ENCODE results near the gene AGTRAP.

AGTRAP gene

DNA sequence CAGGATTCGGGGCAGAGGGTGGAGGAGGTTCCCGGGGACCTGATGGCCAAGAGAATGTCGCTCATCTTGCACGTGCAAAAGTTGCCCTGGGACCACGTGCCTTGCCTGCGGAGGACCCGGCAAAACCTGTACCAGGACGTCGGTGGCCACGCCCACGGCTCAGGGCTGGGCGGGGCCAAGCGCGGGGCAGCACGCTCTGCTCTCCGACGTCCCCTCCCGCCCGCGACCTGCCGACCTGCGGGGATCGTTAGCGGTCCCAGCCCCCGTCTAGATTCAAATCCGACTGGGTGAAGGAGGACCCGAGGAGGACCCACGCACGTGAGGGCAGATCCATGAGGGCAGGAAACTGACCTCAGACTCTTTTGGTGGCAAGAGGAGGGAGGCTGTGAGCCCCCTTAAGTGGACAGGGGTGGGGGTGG lies 26.1 kb downstream of the AGTRAP start, which contains the start of gene C1orf167:
C1orf167 (plus strand) TSS at position 206 of the 419 bp plus-strand sequence. CDS start 2,208 bp downstream, outside the sequence.
- no peak for DNase-seq (ENCODE audit: low read depth, low spot score)

DNA sequence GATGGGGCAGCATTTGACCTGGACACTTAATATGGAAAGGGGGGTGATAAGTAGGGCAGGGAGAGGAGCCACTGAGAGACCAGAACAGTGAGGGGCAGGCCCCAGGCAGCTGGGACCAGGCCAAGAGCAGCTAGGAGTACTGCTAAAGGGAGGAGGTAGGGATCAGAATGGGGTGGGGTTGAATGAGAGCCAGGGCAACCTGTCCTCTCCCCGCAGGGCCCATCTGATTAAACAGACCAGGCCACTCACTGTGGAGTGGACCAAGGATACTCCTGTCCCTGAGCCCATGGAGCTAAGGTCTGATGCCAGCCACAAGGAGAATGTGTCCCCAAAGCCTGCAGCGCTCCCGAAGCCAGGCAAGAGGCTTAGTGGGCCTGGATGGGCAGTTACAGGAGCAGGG lies 28.2 kb downstream of the AGTRAP start:
- no peak for DNase-seq (ENCODE audit: low read depth, low spot score)

DNA sequence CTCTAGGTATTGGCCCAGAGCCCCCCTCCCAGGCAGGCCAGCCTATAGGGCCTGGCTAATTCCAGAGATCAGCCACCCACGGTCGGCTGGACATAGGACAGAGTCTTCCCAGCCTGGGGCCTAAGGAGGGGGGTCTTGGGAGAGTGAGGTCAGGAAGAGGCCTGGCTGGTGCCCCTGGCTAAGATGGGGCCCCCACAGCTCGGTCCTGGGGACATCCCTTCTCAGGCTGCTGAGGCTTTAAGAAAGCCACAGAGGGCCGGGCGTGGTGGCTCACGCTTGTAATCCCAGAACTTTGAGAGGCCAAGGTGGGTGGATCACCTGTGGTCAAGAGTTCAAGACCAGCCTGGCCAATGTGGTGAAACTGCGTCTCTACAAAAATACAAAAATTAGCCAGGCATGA lies 28.6 kb downstream of the AGTRAP start:
- no peak for DNase-seq (ENCODE audit: low read depth, low spot score)

DNA sequence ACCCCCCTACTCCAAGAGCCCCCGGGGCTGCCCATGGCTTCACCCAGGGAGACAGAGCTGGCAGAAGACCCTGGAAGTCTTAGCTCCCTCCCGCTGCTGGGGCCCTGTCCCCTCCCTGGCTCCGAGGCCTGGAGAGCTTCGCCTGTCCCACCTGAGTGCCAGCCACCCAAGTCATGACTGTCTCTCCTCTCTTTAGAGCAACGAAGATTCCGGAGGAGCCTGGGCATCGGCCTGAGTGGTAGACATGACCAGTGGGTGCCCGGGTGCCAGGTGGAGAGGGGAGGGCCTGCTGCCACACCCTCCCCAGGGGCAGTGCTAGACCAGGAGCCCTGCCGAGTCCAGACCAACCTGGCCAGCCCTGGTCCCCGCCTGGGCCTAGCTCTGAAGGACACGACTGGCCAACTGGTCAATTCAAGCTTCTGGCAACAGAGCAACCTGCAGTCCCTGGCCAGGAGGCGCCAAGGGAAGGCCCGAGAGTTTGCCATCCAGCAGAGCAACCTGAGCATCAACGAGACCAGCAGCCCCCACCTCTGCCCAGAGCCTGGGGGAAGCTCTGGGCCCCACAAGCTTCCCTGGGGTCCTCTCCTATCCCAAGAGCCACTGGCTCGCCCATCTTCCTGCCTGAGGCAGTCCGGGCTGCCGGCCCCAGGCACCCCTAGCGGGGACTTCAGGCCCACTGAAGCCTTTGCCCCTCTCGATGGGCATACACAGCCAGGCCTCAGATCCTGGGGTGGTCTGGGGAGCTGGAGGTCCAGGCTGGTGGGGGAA lies 29.9 kb downstream of the AGTRAP start:
- no peak for DNase-seq (ENCODE audit: low read depth, low spot score)

DNA sequence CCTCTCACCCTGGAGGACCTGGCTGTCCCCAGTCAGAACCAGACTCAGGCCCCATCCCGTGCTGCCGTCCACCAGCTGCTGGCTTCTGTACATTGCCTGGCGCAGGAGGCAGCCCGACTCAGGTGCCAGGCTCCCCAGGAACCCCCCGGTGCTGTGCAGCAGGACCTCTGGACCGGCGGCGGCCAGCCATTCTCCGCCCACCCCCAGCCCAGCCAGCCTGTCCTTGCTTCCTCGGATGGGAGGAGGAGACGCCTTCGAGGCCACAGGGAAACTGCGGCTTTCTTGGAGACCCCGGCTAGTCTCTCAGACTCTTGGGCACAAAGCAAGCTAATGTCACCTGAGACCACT lies 30.5 kb downstream of the AGTRAP start:
- no peak for DNase-seq (ENCODE audit: low read depth, low spot score)

DNA sequence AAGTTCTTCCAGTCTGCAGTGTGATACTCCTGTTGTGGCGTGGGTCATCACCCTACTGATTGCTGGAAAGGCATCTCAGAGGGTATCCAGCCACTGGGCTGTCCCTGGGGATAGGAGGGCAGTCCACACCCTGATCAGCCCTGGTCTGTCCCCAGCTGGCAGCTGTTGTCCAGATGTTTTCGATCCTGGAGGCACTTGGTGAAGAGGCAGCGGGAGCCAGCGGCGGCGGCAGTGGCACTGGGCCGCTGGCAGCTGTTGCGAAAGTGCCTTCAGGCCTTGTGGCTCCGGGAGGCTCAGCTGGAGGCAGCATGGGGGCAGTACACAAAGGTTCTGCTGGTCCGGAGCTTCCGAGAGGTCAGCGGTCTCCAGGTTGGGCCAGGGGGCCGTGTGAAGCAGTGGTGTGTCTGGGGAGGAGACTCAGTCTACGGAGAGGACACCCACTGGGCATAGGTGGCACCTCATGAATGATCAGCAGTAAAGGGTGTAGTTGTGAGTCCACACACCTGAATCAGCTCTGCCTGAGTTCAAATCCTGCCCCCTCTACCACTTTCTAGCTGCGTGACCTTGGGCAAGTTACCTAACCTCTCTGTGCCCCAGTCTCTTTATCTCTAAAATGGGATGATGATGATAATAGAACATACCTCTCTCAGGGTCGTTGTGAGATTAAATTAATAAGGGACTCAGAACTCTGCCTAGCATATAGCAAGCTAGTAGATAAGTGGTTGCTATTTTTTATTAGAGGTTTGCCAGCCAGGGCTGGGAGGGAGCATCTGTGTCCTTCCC lies 32.2 kb downstream of the AGTRAP start:
- no peak for DNase-seq (ENCODE audit: low read depth, low spot score)

DNA sequence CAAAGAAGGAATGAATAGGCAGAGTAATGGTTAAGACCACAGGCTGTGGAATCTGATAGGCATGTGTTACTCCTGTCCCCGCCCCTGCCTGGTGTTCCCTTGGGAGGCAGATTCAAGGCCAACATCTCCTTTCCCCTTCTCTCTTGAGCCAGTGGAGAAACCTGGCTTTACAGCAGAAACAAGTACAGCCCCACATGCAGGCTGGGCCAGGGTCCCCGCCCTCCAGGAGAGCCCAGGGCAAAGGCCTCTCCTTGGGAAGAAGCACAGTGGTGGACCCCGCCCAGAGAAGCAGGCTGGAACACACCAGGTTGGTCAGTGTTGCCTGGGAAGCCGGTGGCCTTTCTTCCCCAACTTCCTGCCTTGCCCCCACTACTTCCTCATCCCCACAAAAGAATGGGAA lies 32.9 kb downstream of the AGTRAP start:
- no peak for DNase-seq (ENCODE audit: low read depth, low spot score)

DNA sequence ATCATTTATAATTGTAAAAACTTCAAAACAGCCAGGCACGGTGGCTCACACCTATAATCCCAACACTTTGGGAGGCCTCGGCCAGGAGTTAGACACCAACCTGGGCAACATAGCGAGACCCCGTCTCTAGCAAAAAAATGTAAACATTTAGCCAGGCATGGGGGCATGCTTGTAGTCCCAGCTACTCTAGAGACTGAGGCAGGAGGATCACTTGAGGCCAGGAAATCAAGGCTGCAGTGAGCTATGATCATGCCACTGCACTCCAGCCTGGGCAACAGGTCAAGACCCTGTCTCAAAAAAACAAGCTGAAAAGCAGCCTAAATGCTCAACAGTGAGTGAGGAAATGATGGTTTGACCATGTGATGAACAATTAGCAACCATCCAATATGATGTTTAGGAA lies 33.3 kb downstream of the AGTRAP start:
- no peak for DNase-seq (ENCODE audit: low read depth, low spot score)

DNA sequence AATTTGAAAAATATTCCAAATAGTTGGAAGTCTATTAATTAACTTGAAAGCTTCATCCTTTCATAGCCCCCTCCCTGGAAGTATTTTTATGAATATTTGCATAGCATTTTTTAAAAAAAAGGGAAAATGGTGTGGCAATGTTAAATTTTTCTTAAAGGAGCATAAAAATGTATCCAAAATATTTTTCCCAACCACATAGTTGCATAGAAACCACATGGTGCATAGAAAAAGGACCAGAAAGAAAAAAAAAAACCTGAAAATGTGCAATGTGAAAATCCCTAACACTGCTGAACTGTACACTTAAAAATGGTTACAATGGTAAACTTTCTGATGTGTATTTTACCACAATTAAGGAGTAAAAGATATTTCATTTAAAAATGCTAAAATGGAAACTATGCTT lies 34.1 kb downstream of the AGTRAP start:
- DNase-seq (ENCODE audit: low read depth, low spot score): no peak

DNA sequence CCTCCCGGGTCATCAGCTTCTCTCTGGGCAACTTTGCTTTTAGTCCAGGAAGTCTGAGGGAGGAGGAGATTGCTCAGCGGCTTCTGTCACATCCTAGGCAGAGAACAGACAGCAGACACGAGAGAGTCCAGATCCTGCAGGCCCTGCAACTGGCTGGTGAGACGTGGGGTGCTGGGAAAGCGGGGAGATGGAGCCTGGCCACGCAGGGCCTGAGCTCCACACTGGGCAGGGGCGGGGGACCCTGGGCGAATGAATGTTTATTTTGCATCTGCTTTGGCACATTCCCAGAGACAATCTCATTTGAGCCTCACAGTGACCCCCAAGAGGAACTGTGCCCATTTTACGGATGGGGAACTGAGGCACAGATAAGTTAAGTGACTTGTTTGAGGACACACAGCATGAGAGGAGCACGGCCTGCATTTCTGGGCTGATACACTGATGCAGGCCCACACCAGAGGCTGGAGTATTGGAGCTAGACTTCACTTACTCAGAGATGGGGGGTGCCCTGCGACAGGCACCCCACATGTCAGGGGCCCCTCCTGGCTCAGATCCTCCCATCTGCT lies 35.6 kb downstream of the AGTRAP start:
- no peak for DNase-seq (ENCODE audit: low read depth, low spot score)

DNA sequence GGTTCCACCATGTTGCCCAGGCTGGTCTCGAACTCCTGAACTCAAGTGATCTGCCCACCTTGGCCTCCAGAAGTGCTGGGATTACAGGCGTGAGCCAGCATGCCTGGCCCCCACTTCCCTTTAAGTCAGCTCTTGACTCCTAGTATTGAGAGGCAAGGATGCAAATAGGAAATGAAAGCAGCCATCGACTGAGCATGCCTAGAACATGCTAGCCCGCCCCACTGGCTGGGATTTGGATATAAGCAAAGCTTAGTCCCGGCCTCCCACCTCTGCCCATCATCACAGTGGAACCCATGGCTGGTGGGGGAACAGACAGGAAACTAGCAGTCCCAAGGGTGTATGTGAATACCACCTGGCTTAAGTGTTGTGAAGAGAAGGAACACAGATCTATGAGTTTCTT lies 36.5 kb downstream of the AGTRAP start:
- no peak for DNase-seq (ENCODE audit: low read depth, low spot score)

DNA sequence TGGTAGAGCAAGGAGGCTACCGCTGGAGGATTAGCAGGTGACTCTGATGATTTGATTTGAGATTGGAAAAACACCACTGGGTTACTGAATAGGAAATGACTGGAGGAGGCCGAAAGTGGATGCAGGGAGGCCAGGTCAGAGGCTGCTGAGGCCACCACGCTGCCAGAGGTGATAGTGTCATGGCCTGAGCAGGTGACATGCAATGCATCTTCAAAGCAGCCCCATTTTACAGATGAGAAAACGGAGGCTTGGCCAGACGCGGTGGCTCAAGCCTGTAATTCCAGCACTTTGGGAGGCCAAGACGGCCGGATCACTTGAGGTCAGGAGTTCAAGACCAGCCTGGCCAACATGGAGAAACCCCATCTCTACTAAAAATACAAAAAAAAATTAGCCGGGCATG lies 38.8 kb downstream of the AGTRAP start:
- no peak for DNase-seq (ENCODE audit: low read depth, low spot score)

DNA sequence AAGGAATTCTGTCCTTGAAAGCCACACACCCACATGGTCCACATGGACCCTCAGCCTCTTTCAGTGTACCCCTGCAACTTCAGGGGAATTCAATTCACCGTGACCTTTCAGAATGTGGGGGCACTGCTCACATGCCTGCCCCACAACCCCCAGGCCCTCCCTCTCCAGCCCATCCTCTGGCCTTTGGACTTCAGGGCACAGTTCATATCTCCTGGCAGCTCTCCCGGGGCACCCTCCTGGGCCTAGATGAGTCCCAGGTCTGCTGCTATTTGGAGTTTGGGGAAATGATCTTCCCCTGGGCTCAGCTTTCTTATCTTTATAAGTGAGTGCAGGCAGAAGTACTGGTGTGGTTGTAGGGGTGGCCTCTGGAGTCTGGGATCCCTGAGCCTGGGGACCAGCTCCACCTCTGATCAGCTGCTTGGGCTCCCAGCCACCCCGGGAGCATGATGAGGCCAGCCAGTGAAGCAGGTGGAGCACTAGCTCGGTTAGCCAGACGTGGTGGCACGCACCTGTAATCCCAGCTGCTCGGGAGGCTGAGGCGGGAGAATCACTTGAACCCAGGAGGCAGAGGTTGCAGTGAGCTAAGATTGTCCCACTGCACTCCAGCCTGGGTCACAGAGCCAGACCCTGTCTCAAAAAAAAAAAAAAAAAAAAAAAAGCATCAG lies 41.9 kb downstream of the AGTRAP start:
- DNase-seq (ENCODE audit: low read depth, low spot score): no peak

DNA sequence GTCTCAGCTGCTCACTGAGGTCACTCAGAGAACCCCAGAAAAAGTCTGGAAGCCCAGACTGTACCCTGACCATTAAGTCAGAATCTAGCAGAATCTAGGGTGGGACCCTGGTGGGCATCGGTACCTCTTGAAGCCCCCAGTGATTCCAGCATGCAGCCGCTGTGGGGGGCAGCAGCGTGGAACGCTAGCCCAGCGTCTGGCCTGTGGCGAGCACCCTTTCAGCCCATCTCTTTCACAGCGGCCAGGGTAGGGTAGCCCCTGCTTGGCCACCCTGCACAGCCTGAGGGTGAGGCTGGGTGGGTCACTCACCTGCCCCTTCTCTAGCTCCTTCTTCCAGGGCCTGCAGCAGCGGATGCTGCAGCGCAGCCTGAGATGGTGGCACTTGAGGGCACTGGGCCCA lies 42.4 kb downstream of the AGTRAP start:
- DNase-seq (ENCODE audit: low read depth, low spot score): no peak

DNA sequence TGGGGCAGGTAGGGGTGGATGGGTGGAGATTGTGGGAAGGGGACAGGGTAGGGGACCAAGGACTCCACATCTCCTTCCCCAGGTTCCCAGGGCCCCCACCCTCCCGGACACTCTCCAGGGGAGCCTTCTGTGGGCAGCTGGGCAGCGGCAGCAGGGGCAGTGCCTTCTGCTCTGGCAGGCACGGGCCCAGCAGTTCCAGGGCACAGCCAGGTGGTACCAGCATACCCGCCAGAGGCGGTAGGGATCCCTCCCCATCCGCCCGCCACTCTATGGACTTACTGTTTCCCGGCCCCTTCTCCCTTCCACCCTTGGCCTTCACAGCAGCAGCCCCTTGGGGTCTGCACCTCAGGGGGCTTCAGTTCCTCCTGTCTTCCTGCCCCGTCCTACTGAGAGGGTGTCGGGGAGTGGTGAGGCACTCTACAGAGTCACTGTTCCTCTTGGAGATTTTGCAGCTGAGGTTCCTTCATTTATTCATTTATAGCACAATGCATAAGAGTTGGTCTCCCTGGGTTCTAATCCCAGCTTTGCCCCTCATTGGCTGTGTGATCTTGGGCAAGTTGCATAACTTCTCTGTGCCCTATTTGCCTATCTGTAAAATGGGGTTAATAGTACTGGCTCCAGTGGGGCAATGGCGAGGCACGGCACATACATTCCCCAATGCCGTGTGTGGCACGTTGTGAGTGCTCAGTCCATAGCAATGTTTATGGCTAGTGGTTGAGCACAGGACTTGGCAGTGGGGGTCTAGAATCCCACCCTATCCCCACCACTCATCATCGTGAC lies 43.1 kb downstream of the AGTRAP start:
- DNase-seq (ENCODE audit: low read depth, low spot score): no peak

DNA sequence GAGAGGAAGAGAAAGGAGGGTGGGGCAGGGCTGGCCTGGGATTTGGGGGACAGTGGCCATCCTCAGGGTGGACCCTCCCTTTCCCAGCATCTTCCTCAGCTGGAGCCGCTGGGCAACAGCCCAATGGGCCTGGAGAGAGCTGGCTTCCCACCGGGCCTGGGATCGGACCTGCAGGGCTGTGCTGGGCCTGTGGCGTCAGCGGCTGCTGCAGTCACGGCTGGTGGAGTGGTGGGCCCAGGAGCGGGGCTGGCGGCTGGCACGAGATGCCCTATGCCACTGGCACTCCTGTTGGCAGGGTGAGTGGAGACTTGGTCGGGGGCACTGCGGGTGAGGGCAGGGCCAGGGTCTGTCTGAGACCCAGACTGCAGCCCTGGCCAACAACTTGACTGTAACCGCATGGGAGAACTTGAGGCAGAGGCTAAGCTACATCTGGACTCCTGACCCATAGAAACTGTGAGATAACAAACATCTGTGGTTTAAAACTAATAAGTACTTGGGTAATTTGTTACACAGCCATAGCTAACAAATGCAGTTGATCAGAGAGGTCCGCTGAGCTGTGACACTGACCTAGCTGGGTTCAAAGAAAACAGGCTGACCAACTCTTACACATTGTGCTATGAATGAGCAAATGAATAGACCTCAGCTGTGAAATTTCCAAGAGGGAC lies 43.9 kb downstream of the AGTRAP start:
- DNase-seq (ENCODE audit: low read depth, low spot score): no peak

DNA sequence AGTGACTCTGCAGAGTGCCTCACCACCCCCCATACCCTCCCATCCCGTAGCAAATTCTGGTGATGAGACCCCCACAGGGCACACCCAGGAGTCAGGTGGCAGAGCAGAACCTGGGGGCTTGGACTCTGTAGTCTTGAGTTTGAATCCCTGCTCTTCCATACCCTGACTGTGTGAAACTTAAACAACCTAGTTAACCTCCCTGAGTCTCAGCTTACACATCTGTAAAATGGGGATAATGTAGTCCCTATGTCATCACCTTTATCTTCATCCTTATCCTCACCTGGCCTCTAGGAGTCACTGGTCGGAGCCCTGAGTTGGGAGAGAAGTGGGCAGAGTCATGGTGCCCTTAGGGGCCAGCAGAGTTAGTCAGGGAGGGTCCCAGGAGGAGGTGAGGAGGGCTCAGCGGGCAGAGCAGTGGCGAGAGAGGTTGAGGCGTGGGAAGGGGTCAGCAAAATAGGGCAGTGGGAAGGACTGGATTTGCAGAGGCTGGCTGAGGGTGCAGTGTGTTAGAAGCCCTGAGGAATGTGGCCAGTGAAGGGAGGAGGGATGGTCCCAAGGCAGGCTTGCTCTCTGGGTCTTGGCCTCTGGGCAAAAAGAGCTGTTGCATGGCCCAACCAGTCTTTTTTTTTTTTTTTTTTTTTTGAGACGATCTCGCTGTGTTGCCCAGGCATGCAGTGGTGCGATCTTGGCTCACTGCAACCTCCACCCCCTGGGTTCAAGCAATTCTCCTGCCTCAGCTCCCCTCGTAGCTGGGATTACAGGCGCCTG lies 44.6 kb downstream of the AGTRAP start:
- no peak for DNase-seq (ENCODE audit: low read depth, low spot score)

DNA sequence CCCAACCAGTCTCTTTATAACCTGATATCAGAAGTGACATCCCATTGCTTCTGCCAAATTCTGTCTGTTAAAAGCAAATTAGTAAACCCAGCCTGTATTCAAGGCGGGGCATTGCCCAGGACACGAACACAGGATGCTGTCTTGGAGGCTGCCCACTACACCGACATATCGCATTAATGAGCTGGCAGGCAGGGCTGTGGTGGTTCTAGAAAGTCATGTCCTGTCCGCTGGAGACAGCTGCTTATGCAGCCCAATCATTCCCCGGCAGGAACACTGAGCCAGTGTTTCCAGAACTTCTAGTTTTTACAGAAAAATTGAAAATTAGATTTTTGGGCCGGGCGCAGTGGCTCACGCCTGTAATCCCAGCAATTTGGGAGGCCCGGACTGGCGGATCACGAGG lies 45.4 kb downstream of the AGTRAP start:
- DNase-seq (ENCODE audit: low read depth, low spot score): peak; percentile 47

DNA sequence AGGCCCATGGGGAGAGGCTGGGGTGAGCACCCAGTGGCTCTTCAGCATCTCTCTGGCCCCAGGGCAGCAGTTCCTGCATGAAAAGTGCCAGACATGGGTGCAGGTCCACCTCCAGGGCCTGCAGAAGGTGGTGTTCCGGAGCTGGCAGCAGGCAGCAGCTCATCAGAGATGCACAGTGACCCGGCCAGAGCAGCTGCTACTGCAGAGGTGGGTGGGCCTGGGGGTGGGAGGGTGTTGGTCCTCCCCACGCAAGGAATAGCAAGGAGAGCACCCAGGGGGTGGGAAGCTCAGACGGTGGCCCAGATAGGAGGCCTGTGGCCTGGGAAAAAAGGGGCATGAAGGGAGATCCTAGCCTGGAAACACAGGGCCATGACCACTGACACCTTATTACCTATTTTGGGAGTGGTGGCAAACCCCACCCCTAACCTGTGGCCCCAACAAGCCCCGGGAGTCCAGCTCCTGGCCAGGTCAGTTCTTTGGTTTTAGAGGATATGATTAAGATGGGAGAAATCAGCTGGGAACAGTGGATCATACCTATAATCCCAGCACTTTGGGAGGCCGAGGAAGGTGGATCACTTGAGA lies 46.3 kb downstream of the AGTRAP start:
- DNase-seq (ENCODE audit: low read depth, low spot score): no peak

DNA sequence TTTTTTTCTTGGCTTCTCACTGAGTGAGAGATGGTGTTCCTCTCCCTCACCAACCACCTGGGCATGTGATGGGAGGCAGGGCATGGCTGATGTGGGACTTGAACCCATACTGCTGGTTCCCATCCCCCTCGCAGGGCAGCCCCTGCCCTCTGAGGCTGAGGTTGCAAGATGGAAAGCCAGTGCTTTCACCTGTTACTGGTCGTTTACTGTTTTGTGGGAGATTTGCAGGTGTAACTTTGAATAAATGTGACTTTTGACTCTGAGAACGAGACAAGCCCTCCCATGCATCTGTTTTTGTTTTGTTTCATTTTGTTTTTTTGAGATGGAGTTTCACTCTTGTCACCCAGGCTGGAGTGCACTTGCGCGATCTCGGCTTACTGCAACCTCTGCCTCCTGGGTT lies 47.6 kb downstream of the AGTRAP start:
- no peak for DNase-seq (ENCODE audit: low read depth, low spot score)
